Adrenal gland (tissue), 12 donors: ENCODE data around the gene PRKAR1B. TPM values are rescaled to one million over a fixed set of nuclear protein-coding genes. Genes with fewer than 3 reads are reported as not detected.

Experiments
- DNase-seq, 7 donors: peaks; one replicate each; pipeline ENCODE4 v3.0.0-alpha.2; 2019 to 2020
- H3K27ac ChIP-seq, 5 donors: fragments of 200-600 bp; sonication (generic) in 4 of 5; 1 replicate in 3 of 5; 2 replicates in 2 of 5; pipeline versions ENCODE4 v1.5.1 to v1.8.0; 2016 to 2020; ENCODE audit warnings: mild to moderate bottlenecking in 1 of 5
- H3K27me3 ChIP-seq: fragments of 200-600 bp; 2 replicates; pipeline ENCODE4 v1.8.0; 2021
- H3K36me3 ChIP-seq, 2 donors: fragments of 200-600 bp; replicated peaks in 1 of 2; 1 replicate in 1 of 2; 2 replicates in 1 of 2; pipeline versions ENCODE4 v1.5.1 to v1.8.0; 2018 to 2022
- H3K4me1 ChIP-seq, 2 donors: fragments of 200-600 bp; replicated peaks in 1 of 2; 1 replicate in 1 of 2; 2 replicates in 1 of 2; pipeline versions ENCODE4 v1.5.1 to v1.8.0; 2018 to 2021
- H3K4me3 ChIP-seq, 4 donors: fragments of 200-600 bp; sonication (generic) in 3 of 4; one replicate each; pipeline ENCODE4 v1.5.1; 2016 to 2018
- H3K9me3 ChIP-seq, 3 donors: fragments of 200-600 bp; sonication (generic) in 1 of 3; replicated peaks in 1 of 3; 1 replicate in 2 of 3; 2 replicates in 1 of 3; pipeline versions ENCODE4 v1.5.1 to v1.8.0; 2016 to 2021
- CTCF ChIP-seq, 6 experiments: fragments of 450-650 bp in 4 of 6; fragments of 200-600 bp in 2 of 6; sonication (generic) in 1 of 6; IDR thresholded peaks; 1 replicate in 5 of 6; 2 replicates in 1 of 6; pipeline versions ENCODE4 v1.5.1 to v1.8.0; 2016 to 2021; ENCODE audit warnings: antibody characterized with exemption in 6 of 6, mild to moderate bottlenecking in 2 of 6, moderate library complexity in 1 of 6
- POLR2A ChIP-seq, 2 donors: fragments of 450-650 bp; IDR thresholded peaks; one replicate each; pipeline ENCODE4 v1.6.1; 2017; ENCODE audit warnings: antibody characterized with exemption in 2 of 2, mild to moderate bottlenecking in 2 of 2, moderate library complexity in 1 of 2
- WGBS, 4 donors: extraction: QIAGEN DNeasy Blood & Tissue Kit in 2 of 4; methylation state at CpG; one replicate each; pipeline versions ENCODE4 v1.1.5 to v1.1.7; 2013 to 2017; 5-methylcytosine and 5-hydroxymethylcytosine counted together
- intact Hi-C, 2 donors: fragments of 100-400 bp; cut with DNase I; formaldehyde crosslinking; loops; one replicate each; pipeline versions ENCODE4 v1.14.1 to v1.15.0; 2022 to 2023
- polyA plus RNA-seq, 3 donors: library from polyadenylated mRNA; stranded (reverse); fragments of 200-250 nt in 2 of 3; fragments of 350-450 nt in 1 of 3; fragmentation: Illumina TruSeq in 1 of 3; extraction: RNeasy Lipid Tissue Mini Kit (QIAGEN cat#74804) in 1 of 3; gene quantifications; one replicate each; pipeline ENCODE4 v1.2.3, GENCODE V29; 2013 to 2014
- total RNA-seq, 9 donors: library from RNA; depleted of rRNA in 4 of 9; stranded (reverse); fragments of >200 nt in 4 of 9; fragments of 120-200 nt in 1 of 9; fragmentation: NEBNext Ultra II Directional in 1 of 9; extraction: Animal tissue kit (Norgen Biotek cat#: 25700) in 1 of 9; gene quantifications; one replicate each; pipeline versions ENCODE4 v1.1.0 to v1.2.4, GENCODE V29; 2013 to 2023
- donor health status: healthy with polysubstance abuse.
- donor health status: Bipolar disorder and iron deficiency.
- donor health status: DM: yes; HTN: yes; CAD: no.
- donor health status: DM: no; HTN: no; CAD: no.
- donor health status: DM: no; HTN: no; CAD: no.
- donor health status: DM: yes; HTN: yes; CAD: no.

Gene PRKAR1B
- total and polyA plus RNA-seq, 12 donors, result 5.2 to 21.5 (median 11.7) TPM

GRCh38 chr7:696812-697551 lies 30.1 kb downstream of the PRKAR1B start:
- Histone ChIP-seq H3K4me1 (no peaks in the 10 kb centered on the region), H3K4me3 (no peak overlapping the region), H3K9me3 (no peaks in the 10 kb centered on the region), H3K36me3 (no peaks in the 10 kb centered on the region), H3K27me3 (no peaks in the 10 kb centered on the region), H3K27ac (peak overlapping the region in 2 of 5 donors; percentile 69 to 70)
- no peak for TF ChIP-seq CTCF (IDR thresholded peaks at IDR 0.05)
- no peak for TF ChIP-seq POLR2A (IDR thresholded peaks at IDR 0.05)
- WGBS, 4 donors, result 68 to 76% (median 74%) methylated on average over 20 to 29 of the region's 29 CpGs
- intact Hi-C loops, result no loop called here
- peak in 4 of 7 donors; percentile 26 to 46 (median 37) for DNase-seq

DNA sequence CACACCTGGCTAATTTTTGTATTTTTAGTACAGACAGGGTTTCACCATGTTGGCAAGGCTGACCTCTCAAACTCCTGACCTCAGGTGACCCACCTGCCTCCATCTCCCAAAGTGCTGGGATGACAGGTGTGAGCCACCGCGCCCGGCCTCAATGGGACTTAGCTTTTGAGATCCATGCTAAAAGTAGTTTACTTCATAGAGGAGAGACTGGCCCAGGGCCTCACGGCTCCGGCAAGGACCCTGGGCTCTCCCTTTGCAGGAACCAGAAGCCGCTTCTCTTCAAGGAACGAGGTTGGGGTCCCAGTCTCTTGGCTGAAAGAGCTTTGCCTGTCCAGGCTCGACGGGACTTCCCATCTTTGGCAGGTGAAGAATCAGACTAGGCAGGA lies 30.7 kb downstream of the PRKAR1B start:
- Histone ChIP-seq H3K27ac (peak overlapping the region in 2 of 5 donors; percentile 69 to 70), H3K4me3 (no peak overlapping the region), H3K4me1 (no peaks in the 10 kb centered on the region), H3K9me3 (no peaks in the 10 kb centered on the region), H3K36me3 (no peaks in the 10 kb centered on the region), H3K27me3 (no peaks in the 10 kb centered on the region)
- intact Hi-C loops, result no loop called here
- TF ChIP-seq POLR2A (IDR thresholded peaks at IDR 0.05) (no peak), CTCF (IDR thresholded peaks at IDR 0.05) (no peak)
- DNase-seq, result no peak
- 81 to 90% (median 89%) methylated on average over 3 to 9 of the region's 9 CpGs for WGBS, 4 donors

GRCh38 chr7:693280-693679 lies 33.8 kb downstream of the PRKAR1B start:
- intact Hi-C loops, result no loop called here
- no peak overlapping the region for H3K4me3 ChIP-seq
- H3K27ac ChIP-seq, result no peak overlapping the region
- no peaks in the 10 kb centered on the region for H3K4me1 ChIP-seq
- no peaks in the 10 kb centered on the region for H3K27me3 ChIP-seq
- no peak for DNase-seq
- TF ChIP-seq CTCF (IDR thresholded peaks at IDR 0.05) (no peak), POLR2A (IDR thresholded peaks at IDR 0.05) (no peak)
- H3K9me3 ChIP-seq, result peaks cover 0 to 5% (median 0%) of the 10 kb centered on the region in 3 donors
- WGBS, 4 donors, result 91 to 97% (median 95%) methylated on average over 22 of the region's 22 CpGs
- H3K36me3 ChIP-seq, result no peaks in the 10 kb centered on the region

- intact Hi-C loops, result no loop called here
- Histone ChIP-seq H3K4me3 (no peak overlapping the region), H3K27me3 (no peaks in the 10 kb centered on the region), H3K36me3 (no peaks in the 10 kb centered on the region), H3K9me3 (peaks cover 0 to 6% (median 0%) of the 10 kb centered on the region in 3 donors), H3K4me1 (no peaks in the 10 kb centered on the region), H3K27ac (no peak overlapping the region)
- WGBS, 4 donors, result 90 to 96% (median 92%) methylated on average over 11 to 25 of the region's 25 CpGs
- no peak for DNase-seq
- TF ChIP-seq CTCF (IDR thresholded peaks at IDR 0.05) (no peak), POLR2A (IDR thresholded peaks at IDR 0.05) (no peak)
These were observed 35.6 kb downstream of the PRKAR1B start for GRCh38 chr7:691361-692045.
